ENCODE measurements around the gene PRRG2. TPM values are rescaled to one million over a fixed set of nuclear protein-coding genes. Genes with fewer than 3 reads are reported as not detected.

The PRRG2 gene
- total RNA-seq, 1 donor from 2014 or later: 0.70 TPM

- DNase-seq (peak; percentile 61), ATAC-seq (ENCODE audit: poor library complexity) (peak; percentile 29)
- intact Hi-C loops (cut with DNase I): no loop called here
Measured at GRCh38 chr19:49555600-49556411, 25.3 kb upstream of the PRRG2 start.

GRCh38 chr19:49556412-49557398, 24.4 kb upstream of the PRRG2 start:
- no peak for DNase-seq
- intact Hi-C loops (cut with DNase I): no loop called here
- no peak for ATAC-seq (ENCODE audit: poor library complexity)

- intact Hi-C loops (cut with DNase I): no loop called here
- DNase-seq (no peak), ATAC-seq (ENCODE audit: poor library complexity) (no peak)
Measured at GRCh38 chr19:49557641-49558325, 23.3 kb upstream of the PRRG2 start.

- intact Hi-C loops (cut with DNase I): no loop called here
- DNase-seq: no peak
- no peak for ATAC-seq (ENCODE audit: poor library complexity)
Measured at GRCh38 chr19:49558591-49558990, 22.5 kb upstream of the PRRG2 start.

GRCh38 chr19:49559443-49559842, 21.7 kb upstream of the PRRG2 start:
- intact Hi-C loops (cut with DNase I): no loop called here
- no peak for ATAC-seq (ENCODE audit: poor library complexity)
- DNase-seq: no peak

- intact Hi-C loops (cut with DNase I): no loop called here
- no peak for DNase-seq
- peak; percentile 14 for ATAC-seq (ENCODE audit: poor library complexity)
Measured at GRCh38 chr19:49559928-49560327, 21.2 kb upstream of the PRRG2 start.

GRCh38 chr19:49560358-49560900, 20.7 kb upstream of the PRRG2 start:
- ATAC-seq (ENCODE audit: poor library complexity): peak; percentile 41
- DNase-seq: peak; percentile 53
- intact Hi-C loops (cut with DNase I): no loop called here

- intact Hi-C loops (cut with DNase I): no loop called here
- ATAC-seq (ENCODE audit: poor library complexity): no peak
- DNase-seq: no peak
Measured at GRCh38 chr19:49564616-49565045, 16.5 kb upstream of the PRRG2 start.

GRCh38 chr19:49565261-49565660, 15.9 kb upstream of the PRRG2 start:
- peak; percentile 58 for DNase-seq

GRCh38 chr19:49566302-49566701, 14.8 kb upstream of the PRRG2 start:
- DNase-seq: no peak
- ATAC-seq (ENCODE audit: poor library complexity): no peak
- intact Hi-C loops (cut with DNase I): no loop called here

More at GRCh38 chr19:49565261-49565660, 15.9 kb upstream of the PRRG2 start:
- intact Hi-C loops (cut with DNase I): no loop called here
- ATAC-seq (ENCODE audit: poor library complexity): peak; percentile 74

GRCh38 chr19:49567861-49568441, 13.2 kb upstream of the PRRG2 start:
- intact Hi-C loops (cut with DNase I): no loop called here
- DNase-seq: no peak
- ATAC-seq (ENCODE audit: poor library complexity): no peak

- ATAC-seq (ENCODE audit: poor library complexity) (peak; percentile 74), DNase-seq (peak; percentile 40)
- intact Hi-C loops (cut with DNase I): no loop called here
Measured at GRCh38 chr19:49570138-49570856, 10.8 kb upstream of the PRRG2 start.

GRCh38 chr19:49570997-49571676, 10.0 kb upstream of the PRRG2 start:
- DNase-seq: peak; percentile 35
- ATAC-seq (ENCODE audit: poor library complexity): peak; percentile 85
- intact Hi-C loops (cut with DNase I): no loop called here

- DNase-seq: no peak
- no peak for ATAC-seq (ENCODE audit: poor library complexity)
- intact Hi-C loops (cut with DNase I): no loop called here
Measured at GRCh38 chr19:49573009-49573408, 8.1 kb upstream of the PRRG2 start.

- DNase-seq: no peak
- ATAC-seq (ENCODE audit: poor library complexity): no peak
- intact Hi-C loops (cut with DNase I): no loop called here
Measured at GRCh38 chr19:49573425-49573824, 7.7 kb upstream of the PRRG2 start.

GRCh38 chr19:49574206-49574755, 6.8 kb upstream of the PRRG2 start:
- DNase-seq: no peak
- intact Hi-C loops (cut with DNase I): no loop called here
- no peak for ATAC-seq (ENCODE audit: poor library complexity)

GRCh38 chr19:49579193-49579592, 1.9 kb upstream of the PRRG2 start:
- intact Hi-C loops (cut with DNase I): no loop called here
- no peak for ATAC-seq (ENCODE audit: poor library complexity)
- no peak for DNase-seq
